ENCODE measurements around the gene NDUFA11. TPM values are rescaled to one million over a fixed set of nuclear protein-coding genes. Genes with fewer than 3 reads are reported as not detected.
"Not testable (repeated sequence)": the region's sequence is repeated elsewhere in the genome, so short reads cannot be mapped to it uniquely, and the experiment has no call there.

Gene NDUFA11
- total and polyA plus RNA-seq, 3 experiments from 2014 or later = 216 to 399 (median 232) TPM

GRCh38 chr19:5848621-5849020, 55.0 kb downstream of the NDUFA11 start:
- H3K27me3 Mint-ChIP-seq; H3K27me3 ChIP-seq (ENCODE audit: insufficient read depth, low read length, poor library complexity, severe bottlenecking); H3K27ac ChIP-seq (ENCODE audit: low read depth, low read length); H3K4me1 Mint-ChIP-seq; H3K27ac Mint-ChIP-seq; POLR2A ChIA-PET; H3K36me3 Mint-ChIP-seq; CTCF ChIA-PET; DNase-seq; H3K9me3 Mint-ChIP-seq; H3K9me3 ChIP-seq (ENCODE audit: low read length); H3K36me3 ChIP-seq (ENCODE audit: insufficient read depth, low read length); H3K4me3 Mint-ChIP-seq; H3K4me1 ChIP-seq (ENCODE audit: insufficient read depth, low read length); H3K4me3 ChIP-seq (ENCODE audit: low read length): not testable (repeated sequence)

GRCh38 chr19:5847846-5848245, 55.7 kb downstream of the NDUFA11 start:
- POLR2A ChIA-PET; H3K27me3 Mint-ChIP-seq; H3K36me3 ChIP-seq (ENCODE audit: insufficient read depth, low read length); H3K4me1 Mint-ChIP-seq; H3K27me3 ChIP-seq (ENCODE audit: insufficient read depth, low read length, poor library complexity, severe bottlenecking); H3K4me3 Mint-ChIP-seq; H3K4me1 ChIP-seq (ENCODE audit: insufficient read depth, low read length); H3K9me3 Mint-ChIP-seq; H3K27ac ChIP-seq (ENCODE audit: low read depth, low read length); H3K27ac Mint-ChIP-seq; H3K9me3 ChIP-seq (ENCODE audit: low read length); DNase-seq; H3K4me3 ChIP-seq (ENCODE audit: low read length); H3K36me3 Mint-ChIP-seq; CTCF ChIA-PET: not testable (repeated sequence)

Other genes starting within 250 kb of the NDUFA11 start
- 10 to 100 TPM; 60.6 to 62.1 TPM for gene MICOS13, start 223.3 kb downstream of the NDUFA11 start, total RNA-seq
- 117 TPM for gene MICOS13, start 223.3 kb downstream of the NDUFA11 start, polyA plus RNA-seq
- 1 to 10 TPM; 1.4 to 2.3 TPM for gene HSD11B1L, start 222.8 kb downstream of the NDUFA11 start, total RNA-seq
- gene HSD11B1L, start 222.8 kb downstream of the NDUFA11 start, polyA plus RNA-seq = 4.0 TPM
- gene RPL36, start 213.5 kb downstream of the NDUFA11 start, total RNA-seq = 1,000 to 10,000 TPM; 1,478 to 1,485 TPM
- gene RPL36, start 213.5 kb downstream of the NDUFA11 start, polyA plus RNA-seq = 2,003 TPM
- 100 to 1,000 TPM; 179 to 204 TPM for gene LONP1, start 183.6 kb downstream of the NDUFA11 start, total RNA-seq
- gene LONP1, start 183.6 kb downstream of the NDUFA11 start, polyA plus RNA-seq = 36.0 TPM
- gene CATSPERD, start 183.2 kb downstream of the NDUFA11 start, total RNA-seq = not detected
- gene CATSPERD, start 183.2 kb downstream of the NDUFA11 start, polyA plus RNA-seq = not detected
- 1 to 10 TPM; 8.2 to 8.6 TPM for gene PRR22, start 119.0 kb downstream of the NDUFA11 start, total RNA-seq
- gene PRR22, start 119.0 kb downstream of the NDUFA11 start, polyA plus RNA-seq = 0.15 TPM
- 10 to 100 TPM; 90.9 to 93.6 TPM for gene DUS3L, start 112.6 kb downstream of the NDUFA11 start, total RNA-seq
- gene DUS3L, start 112.6 kb downstream of the NDUFA11 start, polyA plus RNA-seq = 33.2 TPM
- gene NRTN, start 98.7 kb downstream of the NDUFA11 start, total RNA-seq = under 1 TPM in 1 of 2 experiments, not detected in 1; 0.26 TPM
- gene NRTN, start 98.7 kb downstream of the NDUFA11 start, polyA plus RNA-seq = 0.26 TPM
- gene FUT6, start 64.1 kb downstream of the NDUFA11 start, total RNA-seq = not detected
- not detected for gene FUT6, start 64.1 kb downstream of the NDUFA11 start, polyA plus RNA-seq
- gene FUT3, start 52.3 kb downstream of the NDUFA11 start, total RNA-seq = not detected
- not detected for gene FUT3, start 52.3 kb downstream of the NDUFA11 start, polyA plus RNA-seq
- not detected for gene FUT5, start 33.2 kb downstream of the NDUFA11 start, total RNA-seq
- not detected for gene FUT5, start 33.2 kb downstream of the NDUFA11 start, polyA plus RNA-seq
- gene VMAC, start 1.1 kb upstream of the NDUFA11 start, total RNA-seq = 1 to 10 TPM; 4.0 to 4.1 TPM
- 6.3 TPM for gene VMAC, start 1.1 kb upstream of the NDUFA11 start, polyA plus RNA-seq
- 1 to 10 TPM; 5.3 to 7.3 TPM for gene CAPS, start 10.5 kb upstream of the NDUFA11 start, total RNA-seq
- 2.7 TPM for gene CAPS, start 10.5 kb upstream of the NDUFA11 start, polyA plus RNA-seq
- 10 to 100 TPM; 94.8 to 97.6 TPM for gene RANBP3, start 74.3 kb upstream of the NDUFA11 start, total RNA-seq
- 9.7 TPM for gene RANBP3, start 74.3 kb upstream of the NDUFA11 start, polyA plus RNA-seq
- gene RFX2, start 206.7 kb upstream of the NDUFA11 start, total RNA-seq = 1 to 10 TPM; 4.2 to 4.9 TPM
- gene RFX2, start 206.7 kb upstream of the NDUFA11 start, polyA plus RNA-seq = 1.5 TPM
- gene ACSBG2, start 231.9 kb upstream of the NDUFA11 start, total RNA-seq = not detected
- not detected for gene ACSBG2, start 231.9 kb upstream of the NDUFA11 start, polyA plus RNA-seq

All from CD8-positive, alpha-beta memory T cell (primary cell).